GM12864 (cell line): ENCODE measurements around the gene SRCAP.

Experiments
- DNase-seq: peaks from one replicate; pipeline ENCODE4 v3.0.0-alpha.2; 2011; ENCODE audit warnings: low read depth
- H3K4me3 ChIP-seq: 2 replicates; pipeline ENCODE4 v1.5.1; 2011; ENCODE audit warnings: mild to moderate bottlenecking, low read depth, low read length, control low read depth
- CTCF ChIP-seq: IDR thresholded peaks from 2 replicates; pipeline ENCODE4 v1.5.1; 2011; ENCODE audit warnings: low read depth, mild to moderate bottlenecking, moderate library complexity, low read length, control low read depth, inconsistent platforms; ENCODE audit errors: missing control alignments

Gene SRCAP

DNA sequence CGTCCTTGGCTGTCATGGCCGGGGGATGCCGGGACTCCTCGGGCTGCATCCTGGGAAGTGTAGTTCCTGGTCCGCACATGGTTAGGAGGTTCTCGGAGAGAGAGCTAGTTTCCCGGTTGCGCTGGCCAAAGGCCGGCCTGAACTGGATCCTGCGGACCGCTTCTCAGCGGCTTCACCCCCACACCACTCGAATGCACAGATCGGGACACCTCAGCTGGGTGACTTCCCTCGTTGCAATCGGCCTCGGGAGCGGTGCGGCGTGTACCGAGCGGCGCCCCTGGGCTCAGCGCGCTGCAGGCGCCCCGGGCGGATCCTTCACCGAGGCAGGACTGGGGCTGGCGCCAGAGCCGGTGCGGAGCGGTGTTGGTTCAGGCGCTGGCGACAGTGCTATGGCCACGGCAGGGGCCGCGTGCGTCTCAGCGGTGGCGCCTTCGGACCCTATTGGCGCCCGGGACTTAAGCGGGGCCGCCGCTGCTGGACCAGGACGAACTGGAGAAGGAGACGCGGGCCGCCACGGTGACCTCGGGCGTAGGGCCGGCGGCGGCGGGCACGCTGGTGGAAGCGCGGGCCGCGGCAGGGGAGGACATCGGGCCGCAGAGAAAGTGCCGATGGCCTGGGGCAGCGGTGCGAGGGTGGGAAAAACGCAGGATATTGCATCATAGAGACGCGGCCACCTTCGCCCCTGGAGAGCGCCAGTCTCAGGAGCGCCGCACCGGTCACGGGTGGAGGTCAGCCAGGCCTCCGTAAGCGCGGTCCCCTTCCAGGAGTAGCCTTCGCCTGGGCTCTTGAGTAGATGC lies 76.6 kb downstream of the SRCAP start:
- H3K4me3 ChIP-seq = peak overlapping the region; percentile 69
- peak; percentile 30 for DNase-seq
- no peak for TF ChIP-seq CTCF

GRCh38 chr16:30777591-30778297 lies 78.8 kb downstream of the SRCAP start:
- TF ChIP-seq CTCF = no peak
- H3K4me3 ChIP-seq = no peak overlapping the region
- no peak for DNase-seq

- no peak for TF ChIP-seq CTCF
- DNase-seq = no peak
Observed at GRCh38 chr16:30778549-30779244, 79.7 kb downstream of the SRCAP start.

GRCh38 chr16:30779596-30779995 lies 80.6 kb downstream of the SRCAP start:
- H3K4me3 ChIP-seq = no peak overlapping the region
- no peak for TF ChIP-seq CTCF
- no peak for DNase-seq

More at GRCh38 chr16:30778549-30779244, 79.7 kb downstream of the SRCAP start:
- no peak overlapping the region for H3K4me3 ChIP-seq

DNA sequence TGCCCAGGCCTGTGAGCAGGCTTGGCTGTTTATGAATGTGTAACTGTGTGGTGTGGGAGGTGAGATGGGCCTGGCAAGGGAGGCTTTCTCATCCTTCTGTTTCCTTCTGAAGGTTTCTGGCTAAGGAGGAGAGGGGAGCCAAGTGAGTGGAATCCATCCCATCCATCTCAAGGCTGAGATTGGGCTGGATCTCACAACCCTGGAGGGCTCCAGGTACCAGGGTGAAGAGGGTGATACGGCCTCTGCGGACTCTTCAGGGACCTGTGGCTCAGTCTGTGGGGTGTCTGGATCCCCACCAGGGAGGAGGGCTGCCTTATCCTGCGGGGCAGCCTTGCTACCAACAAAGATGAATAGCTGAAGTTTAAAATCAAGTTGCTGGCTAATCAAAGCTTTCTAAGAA lies 81.0 kb downstream of the SRCAP start:
- TF ChIP-seq CTCF = no peak
- H3K4me3 ChIP-seq = no peak overlapping the region

GRCh38 chr16:30780549-30780948 lies 81.6 kb downstream of the SRCAP start:
- no peak overlapping the region for H3K4me3 ChIP-seq
- no peak for DNase-seq

More for the DNA sequence above, 81.0 kb downstream of the SRCAP start:
- DNase-seq = no peak

More at GRCh38 chr16:30780549-30780948, 81.6 kb downstream of the SRCAP start:
- no peak for TF ChIP-seq CTCF
